Measurements from ENCODE around the gene ACTR1A.

DNA sequence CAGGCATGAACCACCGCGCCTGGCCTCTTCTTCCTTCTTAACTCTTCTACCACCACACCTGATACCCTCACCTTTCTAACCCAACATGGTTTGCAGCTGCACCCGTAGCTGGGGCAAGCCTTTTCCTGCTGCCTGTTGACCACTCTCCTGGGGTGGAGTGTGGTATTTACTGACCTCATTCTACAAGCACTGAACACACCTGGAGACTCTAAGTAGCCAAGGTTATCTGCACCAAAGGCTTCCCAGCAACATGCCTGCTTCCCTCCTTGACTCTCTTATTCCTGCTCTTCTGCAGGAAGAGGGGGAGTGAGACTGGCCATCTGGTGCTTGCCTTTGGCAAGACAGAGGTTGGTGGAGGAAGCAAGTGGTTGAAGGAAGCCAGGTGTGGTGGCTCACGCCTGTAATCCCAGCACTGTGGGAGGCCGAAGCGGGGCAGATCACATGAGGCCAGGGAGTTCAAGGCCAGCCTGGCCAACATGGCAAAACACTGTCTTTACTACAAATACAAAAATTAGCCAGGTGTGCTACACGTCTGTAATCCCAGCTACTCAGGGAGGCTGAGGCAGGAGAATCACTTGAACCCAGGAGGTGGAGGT lies 10.1 kb downstream of the ACTR1A start:
- TF ChIP-seq, protein P1, sequence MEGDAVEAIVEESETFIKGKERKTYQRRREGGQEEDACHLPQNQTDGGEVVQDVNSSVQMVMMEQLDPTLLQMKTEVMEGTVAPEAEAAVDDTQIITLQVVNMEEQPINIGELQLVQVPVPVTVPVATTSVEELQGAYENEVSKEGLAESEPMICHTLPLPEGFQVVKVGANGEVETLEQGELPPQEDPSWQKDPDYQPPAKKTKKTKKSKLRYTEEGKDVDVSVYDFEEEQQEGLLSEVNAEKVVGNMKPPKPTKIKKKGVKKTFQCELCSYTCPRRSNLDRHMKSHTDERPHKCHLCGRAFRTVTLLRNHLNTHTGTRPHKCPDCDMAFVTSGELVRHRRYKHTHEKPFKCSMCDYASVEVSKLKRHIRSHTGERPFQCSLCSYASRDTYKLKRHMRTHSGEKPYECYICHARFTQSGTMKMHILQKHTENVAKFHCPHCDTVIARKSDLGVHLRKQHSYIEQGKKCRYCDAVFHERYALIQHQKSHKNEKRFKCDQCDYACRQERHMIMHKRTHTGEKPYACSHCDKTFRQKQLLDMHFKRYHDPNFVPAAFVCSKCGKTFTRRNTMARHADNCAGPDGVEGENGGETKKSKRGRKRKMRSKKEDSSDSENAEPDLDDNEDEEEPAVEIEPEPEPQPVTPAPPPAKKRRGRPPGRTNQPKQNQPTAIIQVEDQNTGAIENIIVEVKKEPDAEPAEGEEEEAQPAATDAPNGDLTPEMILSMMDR (IDR thresholded peaks at IDR 0.05 in 4 of 5, conservative IDR thresholded peaks at IDR 0.05 in 1 of 5) = no peak
- TF ChIP-seq POLR2A (IDR thresholded peaks at IDR 0.05) = no peak
